ENCODE data around the gene NUDC.
"Not testable (repeated sequence)": the region's sequence is repeated elsewhere in the genome, so short reads cannot be mapped to it uniquely, and the experiment has no call there.

NUDC gene

GRCh38 chr1:26921540-26922430 lies at the start of gene NUDC:
TSS of gene NUDC (plus strand) at chr1:26921743. CDS start at chr1:26921849, 106 bp downstream.
- peak; percentile 94 for DNase-seq (ENCODE audit: low spot score)

GRCh38 chr1:26873097-26873496 lies 48.4 kb upstream of the NUDC start:
- DNase-seq (ENCODE audit: low spot score), result not testable (repeated sequence)

- DNase-seq (ENCODE audit: low spot score), result no peak
These were observed 46.6 kb upstream of the NUDC start for GRCh38 chr1:26874896-26875295.

GRCh38 chr1:26877326-26877725 lies 44.2 kb upstream of the NUDC start:
- DNase-seq (ENCODE audit: low spot score), result no peak

GRCh38 chr1:26879793-26880192 lies 41.8 kb upstream of the NUDC start:
- DNase-seq (ENCODE audit: low spot score), result no peak

- not testable (repeated sequence) for DNase-seq (ENCODE audit: low spot score)
These were observed 39.9 kb upstream of the NUDC start for GRCh38 chr1:26881611-26882010.

- DNase-seq (ENCODE audit: low spot score), result no peak
These were observed 38.7 kb upstream of the NUDC start for GRCh38 chr1:26882696-26883463.

GRCh38 chr1:26887125-26887524 lies 34.4 kb upstream of the NUDC start:
- DNase-seq (ENCODE audit: low spot score), result peak; percentile 11

GRCh38 chr1:26888231-26888630 lies 33.3 kb upstream of the NUDC start:
- no peak for DNase-seq (ENCODE audit: low spot score)

- peak; percentile 70 for DNase-seq (ENCODE audit: low spot score)
These were observed 31.7 kb upstream of the NUDC start, which contains the start of gene GPN2 for GRCh38 chr1:26889551-26890466. TSS of gene GPN2 (minus strand) at chr1:26890283. CDS start at chr1:26890096, 187 bp downstream.

GRCh38 chr1:26890467-26890796 lies 31.1 kb upstream of the NUDC start:
- DNase-seq (ENCODE audit: low spot score), result no peak

- no peak for DNase-seq (ENCODE audit: low spot score)
These were observed 27.3 kb upstream of the NUDC start for GRCh38 chr1:26894263-26894662.

- DNase-seq (ENCODE audit: low spot score), result no peak
These were observed 24.2 kb upstream of the NUDC start for GRCh38 chr1:26897351-26897750.

- DNase-seq (ENCODE audit: low spot score), result peak; percentile 84
These were observed 21.3 kb upstream of the NUDC start, which contains the start of gene GPATCH3 for GRCh38 chr1:26900001-26900814. TSS of gene GPATCH3 (minus strand) at chr1:26900467. CDS start at chr1:26900442, 25 bp downstream.

- DNase-seq (ENCODE audit: low spot score), result no peak
These were observed 20.6 kb upstream of the NUDC start for GRCh38 chr1:26900815-26901511.

GRCh38 chr1:26907071-26907917 lies 14.2 kb upstream of the NUDC start:
- DNase-seq (ENCODE audit: low spot score), result no peak

- DNase-seq (ENCODE audit: low spot score), result no peak
These were observed 11.6 kb upstream of the NUDC start for GRCh38 chr1:26909951-26910342.

GRCh38 chr1:26910343-26911160 lies 11.0 kb upstream of the NUDC start:
- DNase-seq (ENCODE audit: low spot score), result no peak
